ENCODE measurements around the gene GJB1.

GJB1 gene

DNA sequence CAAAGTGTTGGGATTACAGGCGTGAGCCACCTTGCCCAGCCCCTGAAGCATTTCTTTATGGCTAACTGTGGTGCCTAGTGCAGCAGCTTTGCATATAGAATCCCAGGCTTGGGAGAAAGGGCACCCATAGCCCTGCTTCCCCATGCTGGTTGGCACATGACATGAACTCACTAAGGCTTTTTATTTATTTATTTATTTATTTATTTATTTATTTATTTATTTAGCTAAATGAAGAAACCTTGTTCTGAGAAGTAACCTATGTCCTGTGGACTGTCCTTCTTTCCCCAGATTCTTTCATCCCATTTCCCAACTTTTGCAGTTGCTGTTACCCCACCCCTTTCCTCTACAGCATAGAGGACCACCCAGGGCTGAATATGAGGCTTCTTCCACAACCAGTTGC, 1.9 kb upstream of the GJB1 start:
- H3K27me3 ChIP-seq (ENCODE audit: insufficient read depth, low read length, poor library complexity): no peaks in the 10 kb centered on the region
- H3K36me3 ChIP-seq (ENCODE audit: insufficient read depth, low read length): no peaks in the 10 kb centered on the region
- H3K4me3 ChIP-seq (ENCODE audit: low read depth in 1 of 2, low read length in 2 of 2): no peak overlapping the region
- H3K4me1 ChIP-seq (ENCODE audit: insufficient read depth, low read length): no peaks in the 10 kb centered on the region
- DNase-seq: no peak
- H3K27ac ChIP-seq (ENCODE audit: low read length): no peak overlapping the region
- no peak overlapping the region for H3K4me2 ChIP-seq (ENCODE audit: insufficient read depth, low read length)
- H3K79me2 ChIP-seq (ENCODE audit: insufficient read depth, low read length): no peaks in the 10 kb centered on the region
- H3K9me3 ChIP-seq (ENCODE audit: insufficient read depth, low read length, severe bottlenecking): no peaks in the 10 kb centered on the region
- ATAC-seq (ENCODE audit: insufficient read depth, low read depth): no peak
- no peak overlapping the region for H2AFZ ChIP-seq (ENCODE audit: low read depth, low read length)
- TF ChIP-seq, protein P1, sequence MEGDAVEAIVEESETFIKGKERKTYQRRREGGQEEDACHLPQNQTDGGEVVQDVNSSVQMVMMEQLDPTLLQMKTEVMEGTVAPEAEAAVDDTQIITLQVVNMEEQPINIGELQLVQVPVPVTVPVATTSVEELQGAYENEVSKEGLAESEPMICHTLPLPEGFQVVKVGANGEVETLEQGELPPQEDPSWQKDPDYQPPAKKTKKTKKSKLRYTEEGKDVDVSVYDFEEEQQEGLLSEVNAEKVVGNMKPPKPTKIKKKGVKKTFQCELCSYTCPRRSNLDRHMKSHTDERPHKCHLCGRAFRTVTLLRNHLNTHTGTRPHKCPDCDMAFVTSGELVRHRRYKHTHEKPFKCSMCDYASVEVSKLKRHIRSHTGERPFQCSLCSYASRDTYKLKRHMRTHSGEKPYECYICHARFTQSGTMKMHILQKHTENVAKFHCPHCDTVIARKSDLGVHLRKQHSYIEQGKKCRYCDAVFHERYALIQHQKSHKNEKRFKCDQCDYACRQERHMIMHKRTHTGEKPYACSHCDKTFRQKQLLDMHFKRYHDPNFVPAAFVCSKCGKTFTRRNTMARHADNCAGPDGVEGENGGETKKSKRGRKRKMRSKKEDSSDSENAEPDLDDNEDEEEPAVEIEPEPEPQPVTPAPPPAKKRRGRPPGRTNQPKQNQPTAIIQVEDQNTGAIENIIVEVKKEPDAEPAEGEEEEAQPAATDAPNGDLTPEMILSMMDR (IDR thresholded peaks at IDR 0.05; ENCODE audit: borderline replicate concordance, extremely low read depth, low read length, poor library complexity, severe bottlenecking): no peak
- no peak for TF ChIP-seq EZH2 (IDR thresholded peaks at IDR 0.05; ENCODE audit: borderline replicate concordance, low read depth, low read length, severe bottlenecking)
- H3K9ac ChIP-seq (ENCODE audit: low read depth, low read length): no peak overlapping the region
- no peaks in the 10 kb centered on the region for H4K20me1 ChIP-seq (ENCODE audit: insufficient read depth, low read length)

DNA sequence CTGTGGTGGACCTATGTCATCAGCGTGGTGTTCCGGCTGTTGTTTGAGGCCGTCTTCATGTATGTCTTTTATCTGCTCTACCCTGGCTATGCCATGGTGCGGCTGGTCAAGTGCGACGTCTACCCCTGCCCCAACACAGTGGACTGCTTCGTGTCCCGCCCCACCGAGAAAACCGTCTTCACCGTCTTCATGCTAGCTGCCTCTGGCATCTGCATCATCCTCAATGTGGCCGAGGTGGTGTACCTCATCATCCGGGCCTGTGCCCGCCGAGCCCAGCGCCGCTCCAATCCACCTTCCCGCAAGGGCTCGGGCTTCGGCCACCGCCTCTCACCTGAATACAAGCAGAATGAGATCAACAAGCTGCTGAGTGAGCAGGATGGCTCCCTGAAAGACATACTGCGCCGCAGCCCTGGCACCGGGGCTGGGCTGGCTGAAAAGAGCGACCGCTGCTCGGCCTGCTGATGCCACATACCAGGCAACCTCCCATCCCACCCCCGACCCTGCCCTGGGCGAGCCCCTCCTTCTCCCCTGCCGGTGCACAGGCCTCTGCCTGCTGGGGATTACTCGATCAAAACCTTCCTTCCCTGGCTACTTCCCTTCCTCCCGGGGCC, 1.2 kb downstream of the GJB1 start:
- H3K36me3 ChIP-seq (ENCODE audit: insufficient read depth, low read length): no peaks in the 10 kb centered on the region
- TF ChIP-seq EZH2 (IDR thresholded peaks at IDR 0.05; ENCODE audit: borderline replicate concordance, low read depth, low read length, severe bottlenecking): no peak
- TF ChIP-seq, protein P1 (IDR thresholded peaks at IDR 0.05; ENCODE audit: borderline replicate concordance, extremely low read depth, low read length, poor library complexity, severe bottlenecking): no peak
- no peaks in the 10 kb centered on the region for H3K79me2 ChIP-seq (ENCODE audit: insufficient read depth, low read length)
- no peaks in the 10 kb centered on the region for H3K9me3 ChIP-seq (ENCODE audit: insufficient read depth, low read length, severe bottlenecking)
- no peaks in the 10 kb centered on the region for H3K27me3 ChIP-seq (ENCODE audit: insufficient read depth, low read length, poor library complexity)
- no peak overlapping the region for H3K4me3 ChIP-seq (ENCODE audit: low read depth in 1 of 2, low read length in 2 of 2)
- no peak overlapping the region for H3K27ac ChIP-seq (ENCODE audit: low read length)
- H3K4me1 ChIP-seq (ENCODE audit: insufficient read depth, low read length): no peaks in the 10 kb centered on the region
- H3K4me2 ChIP-seq (ENCODE audit: insufficient read depth, low read length): no peak overlapping the region
- no peaks in the 10 kb centered on the region for H4K20me1 ChIP-seq (ENCODE audit: insufficient read depth, low read length)
- no peak overlapping the region for H3K9ac ChIP-seq (ENCODE audit: low read depth, low read length)
- DNase-seq (no peak), ATAC-seq (ENCODE audit: insufficient read depth, low read depth) (no peak)
- no peak overlapping the region for H2AFZ ChIP-seq (ENCODE audit: low read depth, low read length)

DNA sequence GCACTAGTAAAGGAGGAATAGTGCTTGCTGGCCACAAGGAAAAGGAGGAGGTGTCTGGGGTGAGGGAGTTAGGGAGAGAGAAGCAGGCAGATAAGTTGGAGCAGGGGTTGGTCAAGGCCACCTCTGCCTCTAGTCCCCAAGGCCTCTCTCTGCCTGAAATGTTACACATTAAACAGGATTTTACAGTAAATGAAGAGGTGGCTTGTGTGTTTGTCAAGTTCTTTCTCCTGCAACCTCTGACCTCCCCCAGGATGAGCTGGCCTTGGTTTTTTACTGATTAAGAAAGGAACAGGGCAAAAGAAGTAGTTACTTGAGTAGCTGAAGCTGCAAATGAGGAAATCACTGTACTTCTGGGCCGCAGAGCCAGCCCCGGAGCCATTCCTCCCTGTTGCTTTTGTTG, 2.0 kb downstream of the GJB1 start:
- Histone ChIP-seq H3K9ac (ENCODE audit: low read depth, low read length) (no peak overlapping the region), H3K4me1 (ENCODE audit: insufficient read depth, low read length) (no peaks in the 10 kb centered on the region), H3K4me3 (ENCODE audit: low read depth in 1 of 2, low read length in 2 of 2) (no peak overlapping the region), H4K20me1 (ENCODE audit: insufficient read depth, low read length) (no peaks in the 10 kb centered on the region), H2AFZ (ENCODE audit: low read depth, low read length) (no peak overlapping the region), H3K27me3 (ENCODE audit: insufficient read depth, low read length, poor library complexity) (no peaks in the 10 kb centered on the region), H3K79me2 (ENCODE audit: insufficient read depth, low read length) (no peaks in the 10 kb centered on the region), H3K4me2 (ENCODE audit: insufficient read depth, low read length) (no peak overlapping the region), H3K9me3 (ENCODE audit: insufficient read depth, low read length, severe bottlenecking) (no peaks in the 10 kb centered on the region), H3K27ac (ENCODE audit: low read length) (no peak overlapping the region), H3K36me3 (ENCODE audit: insufficient read depth, low read length) (no peaks in the 10 kb centered on the region)
- DNase-seq: no peak
- no peak for ATAC-seq (ENCODE audit: insufficient read depth, low read depth)
- TF ChIP-seq, protein P1 (IDR thresholded peaks at IDR 0.05; ENCODE audit: borderline replicate concordance, extremely low read depth, low read length, poor library complexity, severe bottlenecking): no peak
- TF ChIP-seq EZH2 (IDR thresholded peaks at IDR 0.05; ENCODE audit: borderline replicate concordance, low read depth, low read length, severe bottlenecking): no peak

All from DND-41 (cell line).